Stimulated activated CD8-positive, alpha-beta memory T cell treated with anti-CD3 and anti-CD28 coated beads, Interleukin-15, amount 100 ng/mL, for 48 hours (primary cell): ENCODE measurements around the gene DCLK2.

Source experiments
- DNase-seq, 2 donors: peaks; one replicate each; pipeline ENCODE4 v3.0.0-alpha.2; 2020; ENCODE audit warnings: low read depth in 2 of 2

Gene DCLK2

GRCh38 chr4:150117629-150118028, 39.4 kb downstream of the DCLK2 start:
- DNase-seq, result no peak

GRCh38 chr4:150119492-150119891, 41.2 kb downstream of the DCLK2 start:
- no peak for DNase-seq

GRCh38 chr4:150123087-150123486, 44.8 kb downstream of the DCLK2 start:
- no peak for DNase-seq

GRCh38 chr4:150123796-150124677, 45.8 kb downstream of the DCLK2 start:
- no peak for DNase-seq

- no peak for DNase-seq
These were observed 48.1 kb downstream of the DCLK2 start for GRCh38 chr4:150126201-150126863.

GRCh38 chr4:150126864-150127203, 48.6 kb downstream of the DCLK2 start:
- no peak for DNase-seq

- no peak for DNase-seq
These were observed 49.5 kb downstream of the DCLK2 start for GRCh38 chr4:150127757-150128156.

GRCh38 chr4:150130933-150131332, 52.7 kb downstream of the DCLK2 start:
- no peak for DNase-seq

GRCh38 chr4:150131581-150132228, 53.5 kb downstream of the DCLK2 start:
- DNase-seq, result no peak

- no peak for DNase-seq
These were observed 55.4 kb downstream of the DCLK2 start for GRCh38 chr4:150133605-150134004.

- DNase-seq, result no peak
These were observed 57.0 kb downstream of the DCLK2 start for GRCh38 chr4:150135134-150135772.

GRCh38 chr4:150136036-150136435, 57.8 kb downstream of the DCLK2 start:
- no peak for DNase-seq

- DNase-seq, result no peak
These were observed 58.2 kb downstream of the DCLK2 start for GRCh38 chr4:150136481-150136880.

- DNase-seq, result no peak
These were observed 61.1 kb downstream of the DCLK2 start for GRCh38 chr4:150139297-150139865.

- no peak for DNase-seq
These were observed 62.6 kb downstream of the DCLK2 start for GRCh38 chr4:150140774-150141400.

- no peak for DNase-seq
These were observed 63.5 kb downstream of the DCLK2 start for GRCh38 chr4:150141756-150142155.

GRCh38 chr4:150142831-150143230, 64.6 kb downstream of the DCLK2 start:
- DNase-seq, result no peak

GRCh38 chr4:150145090-150145945, 67.1 kb downstream of the DCLK2 start:
- DNase-seq, result no peak

GRCh38 chr4:150145946-150146340, 67.7 kb downstream of the DCLK2 start:
- no peak for DNase-seq

GRCh38 chr4:150149381-150149780, 71.1 kb downstream of the DCLK2 start:
- DNase-seq, result no peak
